PC-3 (cell line): ENCODE results near the gene MGMT.

Experiments used
- CTCF ChIP-seq: fragments of 300-600 bp; sonication (generic); conservative IDR thresholded peaks from 2 replicates; pipeline ENCODE4 v1.5.1; 2017; ENCODE audit warnings: antibody characterized with exemption, low read depth, mild to moderate bottlenecking, low read length
- EZH2 ChIP-seq: fragments of 300-600 bp; sonication (generic); IDR thresholded peaks from one replicate; pipeline ENCODE4 v1.6.1; 2017; ENCODE audit warnings: antibody characterized with exemption, mild to moderate bottlenecking, low read length; ENCODE audit not compliant: unreplicated experiment

GRCh38 chr10:129728246-129728820 is 261.3 kb downstream of the MGMT start:
- TF ChIP-seq CTCF (no peak), EZH2 (no peak)
